GM19467 (cell line): ENCODE data around the gene SNRNP35.
"Not testable (repeated sequence)": the region's sequence is repeated elsewhere in the genome, so short reads cannot be mapped to it uniquely, and the experiment has no call there.

Source experiments
- ATAC-seq: cut with Tn5 transposase; IDR thresholded peaks from one replicate; pipeline ENCODE4 v1.9.1; 2021; ENCODE audit warnings: mild to moderate bottlenecking, moderate library complexity; ENCODE audit not compliant: unreplicated experiment

Gene SNRNP35

DNA sequence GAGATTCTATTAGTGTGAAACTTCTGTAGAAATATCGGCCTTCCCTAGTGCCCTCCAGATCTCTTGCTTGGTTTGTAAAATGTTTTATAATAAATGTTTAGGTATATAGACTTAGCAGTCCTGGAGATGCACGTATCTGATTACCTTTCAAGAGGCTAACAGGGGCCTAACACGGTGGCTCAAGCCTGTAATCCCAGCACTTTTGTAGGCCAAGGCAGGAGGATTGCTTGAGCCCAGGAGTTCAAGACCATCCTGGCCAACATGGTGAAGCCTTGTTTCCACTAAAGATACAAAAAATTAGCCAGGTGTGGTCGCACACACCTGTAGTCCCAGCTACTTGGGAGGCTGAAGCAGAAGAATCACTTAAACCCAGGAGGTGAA is 11.6 kb upstream of the SNRNP35 start:
- no peak for ATAC-seq

DNA sequence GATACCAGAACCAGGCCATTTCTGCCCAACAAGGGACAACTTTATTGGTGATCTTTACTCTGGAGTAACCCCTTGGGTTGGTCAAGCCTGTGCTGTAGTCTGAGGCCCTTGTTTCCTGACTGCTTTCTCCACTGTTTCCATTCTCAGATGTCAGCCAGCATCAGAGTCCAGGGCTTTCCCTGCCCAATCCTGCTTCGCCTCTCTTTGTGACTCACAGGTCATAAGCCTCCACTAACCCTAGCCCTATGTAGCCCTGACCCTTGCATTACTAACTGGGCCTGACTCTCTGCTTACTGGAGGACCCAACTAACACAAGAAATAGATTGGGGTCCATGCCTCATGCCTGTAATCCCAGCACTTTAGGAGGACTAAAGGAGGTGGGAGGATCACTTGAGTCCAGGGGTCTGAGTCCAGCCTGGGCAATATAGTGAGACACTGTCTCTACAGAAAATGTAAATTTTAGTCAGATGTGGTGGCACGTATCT is 8.6 kb upstream of the SNRNP35 start:
- no peak for ATAC-seq

DNA sequence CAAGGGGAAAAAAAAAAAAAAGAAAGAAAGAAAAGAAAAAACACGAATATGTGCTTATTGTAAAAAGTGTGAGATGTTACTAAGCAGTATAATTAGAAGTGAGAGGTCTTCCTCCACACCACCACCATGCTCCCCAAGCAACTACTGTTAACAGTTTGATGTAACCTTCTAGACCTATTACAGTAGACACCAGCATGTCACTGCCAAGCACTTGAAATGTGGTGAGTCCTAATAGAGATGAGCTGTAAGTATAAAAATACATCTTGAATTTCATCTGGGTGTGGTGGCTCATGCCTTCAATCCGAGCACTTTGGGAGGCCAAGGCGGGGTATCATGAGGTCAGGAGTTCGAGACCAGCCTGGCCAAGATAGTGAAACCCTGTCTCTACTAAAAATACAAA is 8.1 kb upstream of the SNRNP35 start:
- ATAC-seq = no peak

DNA sequence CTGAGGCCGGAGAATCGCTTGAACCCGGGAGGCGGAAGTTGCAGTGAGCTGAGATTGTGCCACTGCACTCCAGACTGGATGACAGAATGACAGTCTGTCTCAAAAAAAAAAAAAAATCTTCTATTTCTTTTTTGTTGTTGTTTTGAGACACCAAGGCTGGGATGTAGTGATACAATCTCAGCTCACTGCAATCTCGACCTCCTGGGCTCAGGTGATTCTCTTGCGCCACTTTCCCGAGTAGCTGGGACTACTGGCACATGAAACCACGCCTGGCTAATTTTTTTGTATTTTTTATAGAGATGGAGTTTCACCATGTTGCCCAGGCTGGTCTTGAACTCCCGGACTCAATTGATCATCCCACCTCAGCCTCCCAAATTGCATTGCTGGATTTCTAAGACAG is 7.3 kb upstream of the SNRNP35 start:
- no peak for ATAC-seq

DNA sequence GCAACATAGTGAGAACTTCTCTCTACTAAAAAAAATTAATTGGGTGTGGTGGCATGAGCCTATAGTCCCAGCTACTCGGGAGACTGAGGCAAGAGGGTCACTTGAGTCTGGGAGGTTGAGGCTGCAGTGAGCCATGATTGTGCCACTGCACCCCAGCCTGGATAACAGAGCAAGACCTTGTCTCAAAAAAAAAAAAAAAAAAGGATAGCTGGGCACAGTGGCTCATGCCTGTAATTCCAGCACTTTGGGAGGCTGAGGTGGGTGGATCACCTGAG is 5.7 kb upstream of the SNRNP35 start:
- not testable (repeated sequence) for ATAC-seq

DNA sequence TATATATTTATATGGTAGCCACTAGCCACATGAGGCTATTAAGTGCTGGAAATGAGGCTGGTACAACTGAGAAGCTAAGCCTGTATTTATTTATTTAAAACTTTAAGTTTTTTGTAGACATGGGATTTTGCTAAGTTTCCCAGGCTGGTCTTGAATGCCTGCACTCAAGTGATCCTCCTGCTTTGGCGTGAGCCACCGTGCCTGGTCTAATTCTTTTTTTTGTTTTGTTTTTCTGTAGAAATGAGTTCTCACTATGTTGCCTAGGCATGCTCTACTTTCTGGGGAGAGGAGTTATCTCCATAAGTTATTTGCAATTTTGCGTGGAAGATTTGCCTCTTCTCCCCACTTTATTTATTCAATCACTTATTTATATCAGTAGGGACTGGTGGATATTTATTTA is 4.8 kb upstream of the SNRNP35 start:
- no peak for ATAC-seq

DNA sequence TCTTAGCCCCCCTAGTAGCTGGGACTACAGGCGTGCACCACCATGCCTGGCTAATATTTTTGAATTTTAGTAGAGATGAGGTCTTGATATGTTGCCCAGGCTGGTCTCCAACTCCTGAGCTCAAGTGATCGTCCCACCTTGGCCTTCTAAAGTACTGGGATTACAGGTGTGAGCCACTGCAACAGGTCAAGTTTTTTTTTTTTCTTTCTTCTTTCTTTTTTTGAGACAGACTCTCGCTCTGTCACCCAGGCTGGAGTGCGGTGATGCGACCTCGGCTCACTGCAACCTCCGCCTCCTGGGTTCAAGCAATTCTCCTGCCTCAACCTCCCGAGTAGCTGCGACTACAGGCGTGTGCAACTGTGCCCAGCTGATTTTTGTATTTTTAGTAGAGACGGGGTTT is 5.2 kb downstream of the SNRNP35 start:
- ATAC-seq = not testable (repeated sequence)

DNA sequence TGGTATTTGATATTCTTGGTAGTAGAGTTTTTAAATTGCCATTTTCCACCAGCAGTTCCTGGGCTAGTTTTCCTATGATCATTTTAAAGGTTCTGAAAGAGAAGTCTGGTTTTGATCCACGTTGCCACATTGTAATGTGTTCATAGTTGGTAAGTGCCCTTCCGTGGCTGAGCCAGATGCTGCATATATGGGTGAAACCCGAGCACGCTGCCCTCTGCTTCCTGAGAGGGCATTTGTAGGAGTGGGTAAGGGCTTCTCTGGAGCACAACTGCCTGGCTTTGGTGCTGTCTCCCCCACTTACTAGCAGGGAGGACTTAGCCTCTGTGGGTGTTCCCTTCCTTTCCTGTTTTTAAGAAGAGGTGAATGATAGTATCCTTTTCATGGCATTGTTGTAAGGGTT is 7.1 kb downstream of the SNRNP35 start:
- no peak for ATAC-seq

DNA sequence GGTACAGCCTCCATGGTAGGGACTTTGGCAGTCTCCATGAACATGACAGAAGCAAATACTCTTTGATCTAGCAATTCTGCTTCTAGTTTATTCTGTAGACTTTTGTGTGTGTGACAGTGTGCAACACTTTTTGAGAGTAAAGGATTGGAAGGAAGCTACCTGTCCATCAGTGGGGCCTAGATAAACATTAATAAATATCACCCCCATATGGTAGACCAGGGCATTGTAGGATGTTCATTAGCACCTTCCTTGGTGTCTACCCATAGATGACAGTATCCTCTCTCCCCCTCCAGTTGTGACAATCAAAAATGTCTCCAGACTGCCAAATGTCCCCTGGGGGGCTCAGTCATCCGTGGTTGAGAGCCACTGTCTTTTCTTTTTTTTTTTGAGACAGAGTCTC is 10.8 kb downstream of the SNRNP35 start:
- ATAC-seq = no peak

DNA sequence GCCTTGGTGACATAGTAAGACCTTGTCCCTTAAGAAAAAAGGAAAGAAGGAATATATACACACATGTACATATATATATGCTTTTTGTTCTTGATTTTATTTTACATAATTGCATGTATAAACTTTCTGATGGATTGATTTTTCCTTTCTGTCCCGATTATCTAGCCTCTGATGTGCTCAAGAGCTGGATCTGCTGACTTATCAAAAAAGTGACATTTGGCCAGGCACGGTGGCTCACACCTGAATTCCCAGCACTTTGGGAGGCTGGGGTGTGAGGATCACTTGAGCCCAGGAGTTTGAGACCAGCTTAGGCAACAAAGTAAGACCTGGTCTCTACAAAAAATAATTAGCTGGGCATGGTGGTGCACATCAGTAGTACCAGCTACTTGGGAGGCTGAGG is 12.0 kb downstream of the SNRNP35 start:
- no peak for ATAC-seq

DNA sequence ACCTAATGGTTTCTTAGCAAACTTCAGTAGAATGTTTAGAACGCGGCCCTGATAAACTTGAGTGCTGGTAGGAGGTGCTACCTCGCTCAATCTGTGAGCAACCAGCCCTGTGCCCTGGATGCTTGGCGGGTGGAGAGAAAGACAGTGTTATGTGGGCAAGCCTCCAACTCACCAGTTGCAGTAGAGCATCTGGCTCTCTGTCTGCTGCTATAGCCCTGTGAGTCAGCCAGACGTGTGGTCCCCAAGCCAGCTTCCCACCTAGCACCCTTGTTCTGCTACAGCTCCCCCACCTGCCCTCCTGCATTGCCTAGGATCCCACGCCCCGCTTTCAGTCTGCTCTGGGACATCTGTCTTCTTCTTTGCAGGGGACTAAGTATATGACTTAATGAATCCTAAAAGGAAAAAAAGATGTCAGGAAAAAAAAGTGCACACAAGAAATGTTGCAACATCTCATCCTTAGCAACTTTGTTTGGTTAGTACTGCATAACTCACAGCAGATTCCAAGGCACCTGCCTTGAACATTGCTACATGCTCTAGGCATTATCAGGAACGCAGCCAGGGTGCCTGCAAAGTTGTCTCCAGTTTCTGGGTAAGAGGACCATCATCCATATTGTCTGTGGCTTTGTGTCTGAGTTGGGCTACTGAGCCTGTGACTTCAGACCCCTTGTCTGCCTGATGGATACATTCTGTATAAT is 13.6 kb downstream of the SNRNP35 start:
- ATAC-seq = no peak

DNA sequence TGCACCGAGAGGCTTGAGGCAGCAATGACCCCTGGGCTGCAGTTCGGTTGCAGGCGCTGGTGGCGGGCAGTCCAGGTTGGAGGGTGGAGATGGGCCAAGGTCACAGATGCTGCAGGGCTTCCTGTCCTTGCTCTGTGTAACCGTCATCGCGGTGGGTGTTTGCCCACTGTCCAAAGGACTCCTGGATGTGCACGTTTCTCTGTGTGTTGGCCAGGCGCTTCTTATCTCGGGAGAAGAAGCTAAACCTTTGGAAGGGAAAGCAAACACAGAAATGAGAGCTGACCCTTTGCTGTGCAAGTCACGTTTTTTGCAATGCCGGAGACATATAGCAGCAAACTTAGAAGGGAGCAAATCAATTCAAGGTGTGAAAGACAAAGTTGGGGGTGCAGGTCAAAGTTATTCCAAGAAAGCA is 14.5 kb downstream of the SNRNP35 start:
- no peak for ATAC-seq

DNA sequence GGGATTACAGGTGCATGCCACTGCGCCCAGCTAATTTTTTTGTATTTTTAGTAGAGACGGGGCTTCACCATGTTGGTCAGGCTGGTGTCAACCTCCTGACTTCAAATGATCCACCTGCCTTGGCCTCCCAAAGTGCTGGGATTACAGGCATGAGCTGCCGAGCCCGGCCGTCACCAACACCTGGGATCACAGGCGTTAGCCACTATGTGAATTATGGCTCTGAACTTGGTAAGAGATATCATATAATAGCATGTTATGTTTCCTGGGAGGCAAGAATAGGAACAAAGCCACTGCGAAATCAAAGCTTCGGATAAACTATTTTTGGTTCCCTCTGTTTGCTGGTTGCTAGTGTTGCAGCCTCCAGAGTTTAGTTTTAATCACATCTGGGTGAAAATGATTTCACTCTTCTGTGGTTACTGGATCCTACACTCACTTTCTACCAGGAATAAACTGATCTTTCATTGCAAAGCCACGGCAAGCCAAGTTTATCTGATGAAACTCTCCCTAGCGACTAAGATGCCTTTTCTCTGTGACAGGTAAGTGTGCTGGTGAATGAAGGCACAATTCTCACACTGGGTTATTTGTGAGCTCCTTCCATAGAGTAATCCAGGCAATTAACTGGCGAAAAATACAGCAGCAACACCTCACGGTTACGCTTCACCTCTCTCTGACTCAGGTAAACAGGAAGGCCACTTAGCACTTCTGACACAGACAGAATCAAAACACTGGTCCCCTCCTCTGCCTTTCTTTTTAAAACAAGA is 16.7 kb downstream of the SNRNP35 start:
- ATAC-seq = no peak

DNA sequence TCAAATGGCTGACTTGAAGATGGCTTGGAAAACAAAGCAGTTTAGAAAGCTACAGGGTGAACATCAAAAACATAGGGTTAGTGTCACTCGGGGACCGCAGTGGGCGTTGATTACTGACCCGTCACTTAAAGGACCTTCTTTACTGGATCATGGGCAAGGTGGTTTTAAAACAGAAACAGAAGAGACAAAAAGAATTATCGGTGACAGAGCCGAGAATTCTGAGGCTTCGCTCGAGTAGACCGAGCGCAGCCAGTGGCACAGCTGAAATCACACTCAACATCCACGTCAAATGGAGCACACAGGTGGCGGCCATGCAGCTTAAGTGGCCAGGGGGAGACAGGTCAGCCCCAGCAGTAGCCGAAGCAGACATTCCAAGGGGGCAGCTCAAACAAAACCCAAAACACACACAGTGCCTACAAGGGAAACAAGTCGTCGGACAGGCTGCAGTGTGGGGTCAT is 17.3 kb downstream of the SNRNP35 start:
- no peak for ATAC-seq

DNA sequence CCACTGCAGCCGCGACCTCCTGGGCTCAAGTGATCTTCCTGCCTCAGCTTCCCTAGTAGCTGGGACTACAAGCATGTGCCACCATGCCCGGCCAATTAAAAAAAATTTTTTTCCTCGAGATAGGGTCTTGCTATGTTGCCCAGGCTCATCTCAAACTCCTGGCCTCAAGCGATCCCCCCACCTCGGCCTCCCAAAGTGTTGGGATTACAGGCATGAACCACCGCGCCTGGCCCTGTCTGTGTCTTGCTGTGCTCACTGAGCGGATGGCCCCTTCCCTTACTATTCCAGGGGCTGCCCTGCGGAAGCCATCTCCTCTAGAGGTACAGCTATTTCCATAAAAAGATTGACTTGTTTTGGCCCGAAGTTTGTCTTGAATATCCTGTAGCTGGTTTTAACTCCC is 20.1 kb downstream of the SNRNP35 start:
- no peak for ATAC-seq

DNA sequence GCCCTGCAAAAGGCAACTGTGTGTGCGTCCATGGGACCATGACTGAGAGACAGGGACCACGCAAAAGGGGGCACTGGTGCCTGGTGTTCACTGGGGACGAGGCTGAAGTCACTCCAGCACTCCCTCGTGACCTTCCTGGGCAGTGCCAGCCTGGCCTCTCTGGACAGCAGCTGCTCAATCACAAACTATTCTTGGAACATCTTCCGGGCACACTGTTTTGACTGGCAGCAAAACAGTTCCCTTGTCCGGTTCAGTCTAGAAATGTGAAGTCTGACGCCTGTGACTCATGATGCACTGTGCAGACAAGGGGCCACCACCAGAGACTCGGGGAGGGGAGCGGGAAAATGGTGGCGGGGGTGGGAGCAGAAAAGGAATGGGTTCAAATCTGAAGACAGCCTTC is 20.8 kb downstream of the SNRNP35 start:
- ATAC-seq = no peak

DNA sequence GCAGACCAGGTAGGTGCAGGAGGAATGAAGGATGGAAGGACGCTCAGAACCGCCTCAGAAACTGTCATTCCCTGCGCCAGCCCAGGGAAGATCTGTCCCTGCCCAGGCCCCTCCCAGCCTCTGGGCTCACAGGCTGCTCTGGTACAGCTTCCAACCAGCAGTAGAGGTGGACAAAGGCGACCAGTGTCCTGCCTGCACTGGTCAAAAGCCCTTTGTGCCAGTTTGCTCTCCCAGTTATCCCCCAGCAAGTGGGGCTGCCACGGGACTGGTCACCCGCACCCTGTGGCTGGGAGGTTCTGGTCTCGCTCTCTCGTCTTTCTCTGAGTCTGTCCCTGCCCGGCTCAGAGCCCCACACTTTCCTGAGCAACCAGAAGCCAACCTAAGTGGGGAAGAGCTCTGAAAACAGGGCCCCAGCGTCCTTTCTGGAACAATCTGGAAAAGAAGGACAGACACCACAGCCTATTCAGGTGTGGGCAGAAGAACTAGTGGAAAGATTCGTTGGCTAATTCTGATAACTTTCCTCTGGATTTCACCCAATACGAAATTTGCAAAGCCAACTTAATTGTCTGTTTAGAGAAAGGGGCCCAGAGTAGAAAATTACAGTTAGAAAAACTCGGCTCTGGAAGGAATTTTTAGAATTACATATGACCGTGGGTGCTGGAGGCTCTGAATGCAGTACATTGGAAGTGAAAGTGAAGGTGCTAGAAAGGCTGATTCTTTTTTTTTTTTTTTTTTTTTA is 21.7 kb downstream of the SNRNP35 start:
- no peak for ATAC-seq

DNA sequence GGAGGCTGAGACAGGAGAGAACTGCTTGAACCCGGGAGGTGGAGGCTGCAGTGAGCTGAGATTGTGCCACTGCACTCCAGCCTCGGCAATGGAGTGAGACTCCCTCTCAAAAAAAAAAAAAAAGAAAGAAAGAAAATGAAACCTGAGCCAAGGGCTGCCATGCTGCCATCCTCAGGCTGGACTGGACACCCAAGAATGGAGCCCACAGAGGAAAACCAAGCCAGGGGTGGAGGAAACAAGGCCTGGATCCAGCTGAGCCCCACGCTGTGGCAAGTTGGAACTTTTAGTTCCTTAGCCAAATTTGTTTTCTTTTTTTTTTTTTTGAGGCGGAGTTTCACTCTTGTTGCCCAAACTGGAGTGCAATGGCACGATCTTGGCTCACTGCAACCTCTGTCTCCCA is 23.3 kb downstream of the SNRNP35 start:
- not testable (repeated sequence) for ATAC-seq

DNA sequence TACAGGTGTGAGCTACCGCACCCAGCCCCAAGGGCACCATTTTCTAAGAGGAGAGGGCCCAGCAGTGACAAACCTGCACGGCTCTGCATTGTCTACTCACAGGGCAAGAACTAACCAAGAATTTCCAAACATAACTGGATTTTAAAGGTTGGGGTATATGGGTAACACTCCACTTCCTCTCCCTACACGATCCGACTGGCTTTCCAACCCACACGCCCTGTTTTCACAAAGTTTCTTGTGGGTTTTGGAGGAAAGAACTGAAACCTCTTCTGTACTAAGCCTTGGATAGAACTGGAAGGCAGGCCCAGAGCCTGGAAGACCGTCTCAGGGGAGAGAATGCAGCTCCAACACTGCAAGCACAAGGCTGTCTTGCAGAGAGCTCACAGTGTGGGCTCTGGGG is 24.9 kb downstream of the SNRNP35 start:
- ATAC-seq = no peak

DNA sequence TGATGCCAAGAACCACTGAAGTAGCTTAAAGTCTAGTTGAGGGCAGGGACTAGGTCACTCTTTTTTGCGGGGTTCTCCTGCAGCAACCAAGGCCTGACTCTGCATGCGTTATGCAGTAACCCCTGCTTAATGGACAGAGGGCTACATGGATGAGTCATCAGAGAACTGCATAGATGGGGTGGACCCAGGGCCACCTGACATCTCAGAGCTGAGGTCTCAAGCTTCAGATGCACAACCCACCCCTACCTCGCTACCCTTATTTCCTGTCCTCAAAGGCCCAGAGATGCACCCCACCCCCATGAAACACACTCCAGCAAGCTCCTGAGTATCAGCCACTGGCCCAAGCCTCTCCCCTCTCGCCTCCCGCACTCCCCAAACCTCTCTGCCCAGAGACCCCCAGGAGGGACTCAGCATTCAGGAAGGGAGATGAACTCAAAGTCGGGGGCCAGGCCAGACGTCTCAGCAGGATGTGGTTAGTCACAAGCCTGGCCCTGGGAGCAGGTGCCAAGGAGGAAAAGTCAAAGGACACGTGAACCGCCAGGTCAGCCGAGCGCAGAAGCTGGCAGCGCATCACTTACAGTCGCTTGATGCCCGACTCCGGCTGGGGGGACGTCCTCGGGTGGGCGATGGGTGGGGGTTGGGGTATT is 25.8 kb downstream of the SNRNP35 start:
- ATAC-seq = no peak

DNA sequence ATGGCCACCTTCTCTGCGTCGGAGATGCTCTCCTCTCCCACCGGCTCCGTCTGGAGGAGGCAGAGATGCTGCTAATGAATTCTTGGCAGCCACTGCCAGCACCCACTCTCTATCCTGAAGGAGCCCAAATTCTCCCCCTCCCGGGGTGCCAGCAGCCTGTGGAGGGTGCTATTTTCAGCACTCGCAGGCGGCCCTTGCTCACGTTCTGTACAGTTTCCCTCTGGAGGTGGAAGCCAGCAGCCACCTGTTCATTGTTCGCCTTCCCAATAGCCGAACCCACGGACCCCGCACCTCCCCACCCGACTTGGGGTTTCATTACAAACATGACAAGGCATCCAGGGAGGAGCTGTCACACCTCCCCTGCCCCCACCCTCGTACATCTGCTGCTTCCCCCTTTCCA is 27.8 kb downstream of the SNRNP35 start:
- ATAC-seq = no peak

DNA sequence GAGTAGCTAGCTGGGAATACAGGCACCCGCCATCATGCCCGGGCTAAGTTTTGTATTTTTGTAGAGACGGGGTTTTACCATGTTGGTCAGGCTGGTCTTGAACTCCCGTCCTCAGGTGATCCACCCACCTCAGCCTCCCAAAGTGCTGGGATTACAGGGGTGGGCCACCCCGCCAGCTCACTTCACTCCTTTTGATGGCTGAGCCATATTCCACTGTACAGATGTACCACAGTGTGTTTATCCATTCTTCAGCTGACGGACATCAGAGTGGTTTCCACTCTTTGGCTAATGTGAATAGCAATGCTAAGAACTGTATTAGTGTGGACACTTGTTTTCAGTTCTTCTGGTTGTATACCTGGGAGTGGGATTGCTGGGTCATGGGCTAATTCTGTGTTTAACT is 29.5 kb downstream of the SNRNP35 start:
- no peak for ATAC-seq
